NCI-H526 treated with DMSO at 0.1 percent for 48 hours (cell line): ENCODE results near the gene UBAC1.

Experiments
- DNase-seq: peaks from one replicate; lab custom pipeline; 2025; lab: John Stamatoyannopoulos, UW

Gene UBAC1

GRCh38 chr9:135883410-135884089, 77.6 kb downstream of the UBAC1 start:
- no peak for DNase-seq
